Measurements from ENCODE around the gene MBNL1.
"Not testable (repeated sequence)": the region's sequence is repeated elsewhere in the genome, so short reads cannot be mapped to it uniquely, and the experiment has no call there.

MBNL1 gene

GRCh38 chr3:152335273-152335672 lies 66.5 kb downstream of the MBNL1 start:
- no peak for TF ChIP-seq CTCF (IDR thresholded peaks at IDR 0.05; ENCODE audit: low read depth, low read length)
- DNase-seq (ENCODE audit: extremely low read depth, low read depth), result no peak

- not testable (repeated sequence) for DNase-seq (ENCODE audit: extremely low read depth, low read depth)
These were observed 68.6 kb downstream of the MBNL1 start for GRCh38 chr3:152337337-152337736.

GRCh38 chr3:152338159-152338720 lies 69.5 kb downstream of the MBNL1 start:
- no peak for TF ChIP-seq CTCF (IDR thresholded peaks at IDR 0.05; ENCODE audit: low read depth, low read length)
- no peak for DNase-seq (ENCODE audit: extremely low read depth, low read depth)

GRCh38 chr3:152339881-152340505 lies 71.3 kb downstream of the MBNL1 start:
- DNase-seq (ENCODE audit: extremely low read depth, low read depth), result no peak
- no peak for TF ChIP-seq CTCF (IDR thresholded peaks at IDR 0.05; ENCODE audit: low read depth, low read length)

- no peak for TF ChIP-seq CTCF (IDR thresholded peaks at IDR 0.05; ENCODE audit: low read depth, low read length)
- DNase-seq (ENCODE audit: extremely low read depth, low read depth), result no peak
These were observed 76.5 kb downstream of the MBNL1 start for GRCh38 chr3:152345233-152345632.

GRCh38 chr3:152346058-152346457 lies 77.3 kb downstream of the MBNL1 start:
- TF ChIP-seq CTCF (IDR thresholded peaks at IDR 0.05; ENCODE audit: low read depth, low read length), result no peak

GRCh38 chr3:152346740-152347139 lies 78.0 kb downstream of the MBNL1 start:
- DNase-seq (ENCODE audit: extremely low read depth, low read depth), result no peak
- no peak for TF ChIP-seq CTCF (IDR thresholded peaks at IDR 0.05; ENCODE audit: low read depth, low read length)

More at GRCh38 chr3:152346058-152346457, 77.3 kb downstream of the MBNL1 start:
- DNase-seq (ENCODE audit: extremely low read depth, low read depth), result no peak

Measured in AG09319 (cell line).